GM19452 (cell line): ENCODE data around the gene SMIM22.
"Not testable (repeated sequence)": the region's sequence is repeated elsewhere in the genome, so short reads cannot be mapped to it uniquely, and the experiment has no call there.

Source experiments
- ATAC-seq: cut with Tn5 transposase; IDR thresholded peaks from one replicate; pipeline ENCODE4 v1.9.1; 2021; ENCODE audit not compliant: unreplicated experiment

The SMIM22 gene

GRCh38 chr16:4768549-4769305, 26.4 kb upstream of the SMIM22 start:
- peak; percentile 47 for ATAC-seq

GRCh38 chr16:4769306-4769638, 25.9 kb upstream of the SMIM22 start:
- ATAC-seq, result no peak

GRCh38 chr16:4771646-4772045, 23.5 kb upstream of the SMIM22 start:
- ATAC-seq, result no peak

GRCh38 chr16:4772351-4772750, 22.8 kb upstream of the SMIM22 start:
- no peak for ATAC-seq

- no peak for ATAC-seq
Observed at GRCh38 chr16:4775005-4775404, 20.2 kb upstream of the SMIM22 start.

- no peak for ATAC-seq
Observed at GRCh38 chr16:4776141-4776705, 18.9 kb upstream of the SMIM22 start.

GRCh38 chr16:4777339-4778049, 17.7 kb upstream of the SMIM22 start:
- ATAC-seq, result no peak

- ATAC-seq, result no peak
Observed at GRCh38 chr16:4778050-4778392, 17.1 kb upstream of the SMIM22 start.

GRCh38 chr16:4780235-4780634, 14.9 kb upstream of the SMIM22 start:
- ATAC-seq, result no peak

- ATAC-seq, result no peak
Observed at GRCh38 chr16:4783251-4783950, 11.8 kb upstream of the SMIM22 start.

GRCh38 chr16:4783951-4784336, 11.2 kb upstream of the SMIM22 start:
- no peak for ATAC-seq

GRCh38 chr16:4784444-4784987, 10.7 kb upstream of the SMIM22 start:
- not testable (repeated sequence) for ATAC-seq

- ATAC-seq, result no peak
Observed at GRCh38 chr16:4785758-4786433, 9.3 kb upstream of the SMIM22 start.

- ATAC-seq, result no peak
Observed at GRCh38 chr16:4787068-4787467, 8.1 kb upstream of the SMIM22 start.

- ATAC-seq, result no peak
Observed at GRCh38 chr16:4787627-4788482, 7.3 kb upstream of the SMIM22 start, which contains the start of gene SEPTIN12. SEPTIN12 (minus strand) TSS chr16:4788345; CDS start chr16:4787645, 700 bp downstream.

- ATAC-seq, result no peak
Observed at GRCh38 chr16:4788489-4788889, 6.7 kb upstream of the SMIM22 start.

- ATAC-seq, result no peak
Observed at GRCh38 chr16:4788910-4789309, 6.3 kb upstream of the SMIM22 start.

GRCh38 chr16:4790261-4790660, 4.9 kb upstream of the SMIM22 start:
- ATAC-seq, result no peak

GRCh38 chr16:4790871-4791270, 4.3 kb upstream of the SMIM22 start:
- ATAC-seq, result no peak

- ATAC-seq, result no peak
Observed at GRCh38 chr16:4792951-4793513, 2.1 kb upstream of the SMIM22 start.
